ENCODE results near the gene NT5C3A.
"Not testable (repeated sequence)": the region's sequence is repeated elsewhere in the genome, so short reads cannot be mapped to it uniquely, and the experiment has no call there.

Gene NT5C3A

DNA sequence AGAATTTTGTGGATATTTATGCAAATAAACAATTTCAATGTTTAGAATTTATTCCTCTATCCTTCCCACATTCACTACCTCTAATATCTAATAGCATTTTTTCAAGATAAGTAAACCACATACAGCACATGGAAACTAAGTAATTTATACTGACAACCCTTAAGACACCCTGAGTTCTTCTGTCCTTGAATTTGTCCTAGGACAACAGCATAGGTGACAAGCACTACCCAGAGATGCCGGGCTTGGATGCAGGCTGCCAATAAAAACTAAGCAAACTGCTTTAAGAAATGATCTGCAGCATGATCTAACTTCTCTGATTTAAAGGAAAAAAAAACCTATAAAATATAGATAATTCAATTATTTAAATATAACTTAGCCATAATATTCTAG, 22.7 kb downstream of the NT5C3A start:
- peak overlapping the region; percentile 34; the same call in 1 of the 2 replicates for H3K27ac ChIP-seq
- TF ChIP-seq, protein P1, sequence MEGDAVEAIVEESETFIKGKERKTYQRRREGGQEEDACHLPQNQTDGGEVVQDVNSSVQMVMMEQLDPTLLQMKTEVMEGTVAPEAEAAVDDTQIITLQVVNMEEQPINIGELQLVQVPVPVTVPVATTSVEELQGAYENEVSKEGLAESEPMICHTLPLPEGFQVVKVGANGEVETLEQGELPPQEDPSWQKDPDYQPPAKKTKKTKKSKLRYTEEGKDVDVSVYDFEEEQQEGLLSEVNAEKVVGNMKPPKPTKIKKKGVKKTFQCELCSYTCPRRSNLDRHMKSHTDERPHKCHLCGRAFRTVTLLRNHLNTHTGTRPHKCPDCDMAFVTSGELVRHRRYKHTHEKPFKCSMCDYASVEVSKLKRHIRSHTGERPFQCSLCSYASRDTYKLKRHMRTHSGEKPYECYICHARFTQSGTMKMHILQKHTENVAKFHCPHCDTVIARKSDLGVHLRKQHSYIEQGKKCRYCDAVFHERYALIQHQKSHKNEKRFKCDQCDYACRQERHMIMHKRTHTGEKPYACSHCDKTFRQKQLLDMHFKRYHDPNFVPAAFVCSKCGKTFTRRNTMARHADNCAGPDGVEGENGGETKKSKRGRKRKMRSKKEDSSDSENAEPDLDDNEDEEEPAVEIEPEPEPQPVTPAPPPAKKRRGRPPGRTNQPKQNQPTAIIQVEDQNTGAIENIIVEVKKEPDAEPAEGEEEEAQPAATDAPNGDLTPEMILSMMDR (conservative IDR thresholded peaks at IDR 0.05), result no peak

DNA sequence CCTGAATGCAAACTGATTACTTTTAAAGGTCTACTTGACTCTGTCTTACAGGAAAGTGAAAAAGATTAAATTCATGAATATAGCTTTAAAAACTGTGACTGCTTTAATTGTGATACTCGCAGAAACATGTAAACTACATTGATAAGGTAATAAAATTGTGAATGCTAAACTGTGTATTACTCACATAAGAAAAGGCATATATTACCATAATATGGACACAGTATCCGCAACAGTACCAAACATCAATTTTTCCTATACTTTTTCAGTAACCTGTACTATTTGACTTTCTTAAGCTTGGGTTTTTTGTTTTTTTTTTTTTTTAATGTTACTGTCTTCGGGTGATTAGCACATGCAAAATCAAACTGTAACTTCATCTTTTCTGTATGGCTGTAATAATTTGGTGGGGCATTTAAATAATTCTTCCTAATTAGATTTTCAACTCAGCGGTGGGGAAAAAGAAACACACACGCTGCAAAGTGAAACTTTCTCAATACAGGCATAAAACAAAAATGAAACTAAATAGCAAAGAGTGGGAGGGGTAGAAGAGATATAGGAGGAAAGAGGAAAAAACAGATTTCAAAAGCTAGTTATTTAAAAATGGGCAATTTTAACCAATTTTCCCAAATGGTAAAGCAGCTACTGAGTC, 23.2 kb downstream of the NT5C3A start:
- peak overlapping the region; percentile 34; the same call in 1 of the 2 replicates for H3K27ac ChIP-seq
- TF ChIP-seq, protein P1 (conservative IDR thresholded peaks at IDR 0.05), result no peak

DNA sequence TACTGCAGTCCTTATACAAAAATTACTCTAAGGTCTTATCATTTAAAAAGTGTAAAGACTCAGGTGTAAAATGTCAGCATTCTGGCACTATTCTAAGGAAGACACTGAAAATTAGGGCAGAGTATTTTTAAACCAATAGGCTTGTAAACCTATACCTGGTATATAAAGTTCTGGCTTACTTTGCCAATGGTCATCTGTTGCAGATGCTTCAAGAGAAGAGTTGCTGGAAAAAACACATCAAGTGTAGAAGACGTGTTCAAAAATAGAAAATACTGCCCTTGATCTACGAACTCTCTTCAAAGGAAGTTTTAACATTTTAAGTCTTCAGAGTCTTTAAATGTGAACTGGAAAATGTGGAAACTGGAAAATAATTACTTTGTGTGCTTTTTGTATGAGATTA, 23.9 kb downstream of the NT5C3A start:
- no peak overlapping the region for H3K27ac ChIP-seq

DNA sequence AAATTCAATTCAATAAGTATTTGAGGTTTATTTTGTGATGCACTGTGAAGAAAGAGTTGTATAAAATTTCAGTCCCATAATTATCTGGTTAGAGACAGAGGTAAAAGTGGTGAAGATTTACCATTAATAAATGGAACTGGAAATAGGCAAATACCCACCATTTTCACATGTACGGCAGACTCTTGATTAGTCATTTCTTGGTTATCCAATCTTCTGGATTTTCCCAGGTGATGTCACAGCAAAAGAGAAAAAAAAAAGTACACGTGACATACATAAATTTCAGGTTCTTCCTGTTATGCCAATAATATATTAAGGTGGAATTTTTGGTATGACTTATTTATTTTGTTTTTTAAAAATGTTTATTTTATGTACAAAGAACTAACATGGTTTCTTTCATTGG, 26.8 kb downstream of the NT5C3A start:
- H3K27ac ChIP-seq, result no peak overlapping the region
- TF ChIP-seq, protein P1 (conservative IDR thresholded peaks at IDR 0.05), result no peak

More for the DNA sequence above, 23.9 kb downstream of the NT5C3A start:
- TF ChIP-seq, protein P1 (conservative IDR thresholded peaks at IDR 0.05), result no peak

DNA sequence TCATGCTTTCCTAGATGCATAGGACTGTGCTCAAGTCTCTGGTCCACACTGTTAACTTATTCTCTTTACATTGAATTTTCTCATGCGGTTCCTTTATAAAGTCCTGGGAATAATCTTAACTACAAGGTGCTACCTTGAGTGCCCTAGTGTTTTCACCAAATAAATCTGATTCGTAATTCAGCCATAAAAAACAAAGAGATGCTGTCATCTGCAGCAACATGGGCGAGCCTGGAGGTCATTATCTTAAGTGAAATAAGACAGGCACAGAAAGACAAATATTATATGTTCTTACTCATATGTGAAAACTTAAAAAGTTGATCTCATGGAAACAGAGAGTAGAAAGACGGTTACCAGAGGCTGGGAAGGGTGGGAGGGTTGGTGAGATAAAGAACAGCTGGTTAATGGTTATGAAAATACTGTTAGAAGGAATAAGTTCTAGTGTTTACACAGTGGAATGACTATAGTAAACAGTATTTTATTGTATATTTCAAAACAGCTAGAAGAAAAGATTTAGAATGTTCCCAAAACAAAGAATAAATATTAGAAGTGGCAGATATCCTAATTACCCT, 38.3 kb downstream of the NT5C3A start:
- TF ChIP-seq, protein P1 (conservative IDR thresholded peaks at IDR 0.05), result no peak

DNA sequence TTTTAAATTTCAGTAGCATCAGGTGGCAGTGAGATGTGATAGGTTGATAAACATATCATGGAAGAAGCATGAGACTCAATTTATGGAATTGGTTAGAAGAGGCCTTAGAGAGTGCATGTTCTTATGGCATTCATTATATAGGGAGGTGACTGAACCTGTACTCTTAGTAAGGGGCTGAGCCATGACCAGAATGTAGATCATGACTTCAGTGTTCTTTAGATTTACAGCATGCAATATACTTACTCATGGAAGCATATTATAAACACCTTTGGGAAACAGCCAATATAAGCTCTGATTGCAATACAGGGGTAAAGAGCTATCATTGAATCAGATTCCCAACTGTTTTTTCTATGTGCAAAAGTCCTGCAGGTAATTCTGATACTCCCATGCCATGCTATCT, 50.2 kb downstream of the NT5C3A start:
- TF ChIP-seq, protein P1 (conservative IDR thresholded peaks at IDR 0.05), result no peak
- H3K27ac ChIP-seq, result no peak overlapping the region

More for the DNA sequence above, 38.3 kb downstream of the NT5C3A start:
- no peak overlapping the region for H3K27ac ChIP-seq

DNA sequence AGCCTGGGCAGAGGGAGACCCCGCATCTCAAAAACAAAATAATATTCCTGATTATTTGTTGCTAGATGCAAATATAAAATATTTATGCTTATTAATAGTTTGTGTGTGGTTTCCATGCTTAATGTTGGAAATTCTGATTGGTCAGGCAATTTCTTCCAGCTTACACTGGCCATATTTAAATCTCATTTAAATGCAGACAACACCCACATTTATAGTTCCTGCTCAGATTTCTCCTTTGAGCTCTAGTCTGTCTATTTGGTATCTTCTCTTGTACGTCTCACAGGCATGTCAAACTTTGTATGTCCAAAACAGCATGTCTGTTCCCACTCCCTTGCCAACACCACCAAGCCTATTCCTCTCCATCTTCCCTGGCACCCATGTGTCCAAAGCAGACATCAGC, 52.8 kb downstream of the NT5C3A start:
- TF ChIP-seq, protein P1 (conservative IDR thresholded peaks at IDR 0.05), result no peak

DNA sequence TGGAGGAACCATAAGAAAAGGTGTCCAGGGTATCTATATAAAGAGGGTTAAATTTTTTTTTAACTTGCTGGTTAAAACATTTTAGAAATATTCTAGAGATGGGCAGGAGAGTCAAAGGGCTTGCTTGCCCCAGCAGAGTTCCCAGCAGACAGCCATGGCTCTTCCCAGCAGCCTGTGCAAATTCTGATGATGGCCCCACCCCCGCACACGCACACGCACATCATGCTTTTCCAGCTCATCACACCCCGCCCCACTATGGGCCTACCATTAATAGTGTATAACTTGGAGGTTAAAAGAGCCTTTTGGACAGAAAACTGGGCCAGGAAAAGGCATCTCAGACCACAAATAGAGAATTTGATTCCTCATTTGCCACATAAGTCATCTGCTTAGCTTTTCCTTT, 56.9 kb downstream of the NT5C3A start:
- not testable (repeated sequence) for H3K27ac ChIP-seq

More for the DNA sequence above, 52.8 kb downstream of the NT5C3A start:
- no peak overlapping the region for H3K27ac ChIP-seq

DNA sequence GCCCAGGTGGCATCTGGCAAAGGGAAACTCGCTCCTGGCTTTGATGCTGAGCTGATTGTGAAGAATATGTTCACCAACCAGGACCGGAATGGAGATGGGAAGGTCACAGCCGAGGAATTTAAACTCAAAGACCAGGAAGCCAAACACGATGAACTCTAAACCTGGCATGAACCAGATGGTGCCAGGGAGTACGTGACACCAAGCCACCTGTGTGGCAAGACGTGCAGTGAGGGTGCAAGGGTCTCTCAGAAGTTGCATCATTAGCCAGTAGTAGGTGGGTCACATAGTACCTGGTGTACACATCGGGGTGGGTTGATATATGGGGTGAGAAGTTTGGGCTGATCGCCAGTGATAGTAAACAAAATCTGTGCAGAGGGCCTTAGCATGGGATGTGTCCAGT, 57.4 kb downstream of the NT5C3A start:
- H3K27ac ChIP-seq, result not testable (repeated sequence)

DNA sequence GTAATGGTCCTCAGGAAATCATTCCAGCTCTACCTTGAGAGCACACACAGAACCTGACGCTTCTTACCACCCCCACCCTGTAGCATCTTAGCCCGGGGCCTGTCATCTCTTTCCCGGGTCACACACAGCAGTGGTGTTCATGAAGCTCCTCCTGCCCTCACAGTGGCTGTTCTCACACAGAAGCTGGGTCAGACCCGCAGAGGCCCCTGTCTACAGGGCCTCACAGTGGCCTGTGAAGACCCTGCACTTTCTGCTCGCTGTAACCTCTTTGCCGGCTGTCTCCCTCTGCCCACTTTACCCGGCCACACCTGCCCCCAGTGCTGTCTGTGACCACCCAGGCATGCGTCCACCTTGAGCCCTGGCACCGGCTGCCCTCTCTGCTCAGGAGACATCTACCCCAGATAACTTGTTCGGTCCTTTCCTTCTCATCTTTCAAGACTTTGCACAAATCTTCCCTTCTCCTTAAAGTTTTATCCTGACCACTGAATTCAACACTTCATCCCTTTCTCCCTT, 58.4 kb downstream of the NT5C3A start:
- H3K27ac ChIP-seq, result not testable (repeated sequence)

DNA sequence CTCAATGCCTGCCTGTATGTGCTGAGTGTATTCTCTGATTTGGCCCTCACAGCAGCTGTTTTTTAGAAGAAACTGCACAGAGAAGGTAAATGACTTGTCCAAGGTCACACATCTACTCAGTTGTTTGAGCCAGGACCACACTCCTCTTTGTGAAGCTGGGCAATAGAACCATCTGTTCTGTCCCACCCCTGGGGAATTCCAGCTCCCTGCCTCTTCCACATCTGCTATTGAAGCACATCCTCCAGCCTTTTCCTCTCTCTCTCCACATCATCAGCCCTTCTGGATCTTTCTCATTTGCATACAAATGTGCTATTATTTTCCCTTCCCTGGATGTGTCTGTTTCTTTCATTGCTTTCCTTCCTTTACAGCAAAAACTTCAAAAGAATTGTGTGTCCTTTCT, 59.5 kb downstream of the NT5C3A start:
- not testable (repeated sequence) for H3K27ac ChIP-seq

DNA sequence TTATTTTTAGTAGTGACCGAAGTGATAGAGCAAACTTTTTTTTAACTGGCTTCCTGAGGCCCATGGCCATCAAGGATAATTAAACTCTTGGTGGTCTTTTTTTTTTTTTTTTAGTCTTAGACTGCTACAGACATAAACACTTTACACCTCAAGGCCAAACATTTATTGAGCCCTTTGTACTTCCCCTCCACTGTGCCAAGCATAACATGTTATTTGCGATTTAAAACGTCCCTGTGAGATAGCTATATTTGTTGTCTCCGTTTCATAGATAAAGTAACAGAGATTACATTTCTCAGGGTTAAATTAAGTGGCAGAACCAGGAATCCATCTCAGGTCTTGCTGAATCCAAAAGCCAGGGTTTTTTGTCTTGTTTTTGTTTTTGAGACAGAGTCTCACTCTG, 63.2 kb downstream of the NT5C3A start:
- peak overlapping the region; percentile 40; the same call in 1 of the 2 replicates for H3K27ac ChIP-seq
